ENCODE results near the gene TRIM44. TPM values are rescaled to one million over a fixed set of nuclear protein-coding genes. Genes with fewer than 3 reads are reported as not detected.

Gene TRIM44
- total and polyA plus RNA-seq, 2 donors (not counting 3 experiments of a cell fraction or from before 2014, with no cell fraction given) = 31.7 to 72.0 TPM

GRCh38 chr11:35629914-35630313, 32.7 kb upstream of the TRIM44 start:
- Histone ChIP-seq H3K27me3 (ENCODE audit: control insufficient read depth in 2 of 2, insufficient read depth in 2 of 2, low read length in 2 of 2) (no peaks in the 10 kb centered on the region), H3K79me2 (ENCODE audit: control insufficient read depth, insufficient read depth, low read length) (no peaks in the 10 kb centered on the region), H3K4me1 (ENCODE audit: control insufficient read depth, extremely low read depth, insufficient read depth, low read length) (peaks cover 29% of the 10 kb centered on the region), H3K9me1 (replicated peaks; ENCODE audit: control insufficient read depth, extremely low read depth, insufficient read depth, low read length) (no peaks in the 10 kb centered on the region), H3K4me3 (replicated peaks in 1 of 3; ENCODE audit: insufficient read depth in 1 of 3, low read depth in 1 of 3, low read length in 3 of 3) (no peak overlapping the region), H3K36me3 (ENCODE audit: control insufficient read depth in 2 of 2, extremely low read depth in 1 of 2, insufficient read depth in 2 of 2, low read length in 2 of 2) (no peaks in the 10 kb centered on the region), H4K20me1 (replicated peaks; ENCODE audit: control insufficient read depth, extremely low read depth, insufficient read depth, low read length) (no peaks in the 10 kb centered on the region), H3K27ac (ENCODE audit: insufficient read depth, low read depth, low read length) (peak overlapping the region; percentile 65), H3K4me2 (ENCODE audit: insufficient read depth, low read length) (peak overlapping the region; percentile 32), H3K9ac (replicated peaks; ENCODE audit: extremely low read depth, insufficient read depth, low read length) (peak overlapping the region; percentile 16), H2AFZ (ENCODE audit: low read depth, low read length) (no peak overlapping the region), H3K9me3 (replicated peaks; ENCODE audit: control insufficient read depth, insufficient read depth, low read length) (no peaks in the 10 kb centered on the region)
- FAIRE-seq (peak; percentile 85), DNase-seq (ENCODE audit: low read depth, low spot score) (peak; percentile 93)
- no TSS peak for BruUV-seq (replicated peaks)
- intact Hi-C loops (cut with micrococcal nuclease) (loop anchor here (2.0 kb wide), 1 partner anchor 33 kb away; the partner anchor contains the start of gene TRIM44), dilution Hi-C loops (cut with MboI; ENCODE audit: extremely low pct_ligation_motif_present, low sequenced_read_pairs) (no loop called here)
- TF ChIP-seq GATA2 (IDR thresholded peaks at IDR 0.05; ENCODE audit: insufficient read depth, insufficient read length, low read depth, low read length) = peak; percentile 59
- TF ChIP-seq JUN (IDR thresholded peaks at IDR 0.05; ENCODE audit: borderline replicate concordance, insufficient read depth, insufficient read length, low read depth) = peak; percentile 100
- TF ChIP-seq FOS (IDR thresholded peaks at IDR 0.05; ENCODE audit: borderline replicate concordance, insufficient read depth, low read length) = peak; percentile 99
- TF ChIP-seq MYC (IDR thresholded peaks at IDR 0.05; ENCODE audit: low read depth, low read length) = no peak
- peak; percentile 83 for TF ChIP-seq POLR2AphosphoS5 (IDR thresholded peaks at IDR 0.05; ENCODE audit: insufficient read depth, low read depth, low read length)
- ChIA-PET CTCF (interaction anchor here (0.6 to 2.4 kb wide), 7 partner anchors 10 to 636 kb away, joined by 3 to 19 read pairs (median 4); no protein-coding TSS in a partner anchor), POLR2A (interaction anchor here (1.0 kb wide), 1 partner anchor 10 kb away, joined by 3 read pairs; no protein-coding TSS in a partner anchor)

- peaks cover 29% of the 10 kb centered on the region for H3K4me1 ChIP-seq (ENCODE audit: control insufficient read depth, extremely low read depth, insufficient read depth, low read length)
- no peak for FAIRE-seq
Measured at GRCh38 chr11:35631891-35632290, 30.7 kb upstream of the TRIM44 start.

More at GRCh38 chr11:35631891-35632290, 30.7 kb upstream of the TRIM44 start:
- H3K27ac ChIP-seq (ENCODE audit: insufficient read depth, low read depth, low read length) = no peak overlapping the region
- no peaks in the 10 kb centered on the region for H3K36me3 ChIP-seq (ENCODE audit: control insufficient read depth in 2 of 2, extremely low read depth in 1 of 2, insufficient read depth in 2 of 2, low read length in 2 of 2)
- BruUV-seq (replicated peaks) = no TSS peak
- H3K79me2 ChIP-seq (ENCODE audit: control insufficient read depth, insufficient read depth, low read length) = no peaks in the 10 kb centered on the region
- dilution Hi-C loops (cut with MboI; ENCODE audit: extremely low pct_ligation_motif_present, low sequenced_read_pairs) (no loop called here), intact Hi-C loops (cut with micrococcal nuclease) (loop anchor here (2.0 kb wide), 1 partner anchor 31 kb away; the partner anchor contains the start of gene TRIM44)
- TF ChIP-seq MAX (IDR thresholded peaks at IDR 0.05; ENCODE audit: insufficient read depth, insufficient read length) = no peak
- TF ChIP-seq FOS (IDR thresholded peaks at IDR 0.05; ENCODE audit: borderline replicate concordance, insufficient read depth, low read length) = no peak
- TF ChIP-seq MYC (IDR thresholded peaks at IDR 0.05; ENCODE audit: low read depth, low read length) = no peak
- TF ChIP-seq EZH2 (IDR thresholded peaks at IDR 0.05; ENCODE audit: borderline replicate concordance, low read depth, low read length, severe bottlenecking) = no peak
- TF ChIP-seq POLR2AphosphoS5 (IDR thresholded peaks at IDR 0.05; ENCODE audit: insufficient read depth, low read depth, low read length) = no peak
- no peak for TF ChIP-seq POLR2A (IDR thresholded peaks at IDR 0.05; ENCODE audit: low read depth, low read length)
- no peak for TF ChIP-seq CTCF (IDR thresholded peaks at IDR 0.05; ENCODE audit: extremely low read depth in 1 of 2, insufficient read depth in 1 of 2, low read depth in 1 of 2, low read length in 2 of 2)
- no peak for TF ChIP-seq JUN (IDR thresholded peaks at IDR 0.05; ENCODE audit: borderline replicate concordance, insufficient read depth, insufficient read length, low read depth)
- TF ChIP-seq GATA2 (IDR thresholded peaks at IDR 0.05; ENCODE audit: insufficient read depth, insufficient read length, low read depth, low read length) = no peak
- no peak overlapping the region for H3K4me3 ChIP-seq (replicated peaks in 1 of 3; ENCODE audit: insufficient read depth in 1 of 3, low read depth in 1 of 3, low read length in 3 of 3)
- no peak for DNase-seq (ENCODE audit: low read depth, low spot score)
- H3K4me2 ChIP-seq (ENCODE audit: insufficient read depth, low read length) = no peak overlapping the region
- no peak overlapping the region for H3K9ac ChIP-seq (replicated peaks; ENCODE audit: extremely low read depth, insufficient read depth, low read length)
- no peaks in the 10 kb centered on the region for H4K20me1 ChIP-seq (replicated peaks; ENCODE audit: control insufficient read depth, extremely low read depth, insufficient read depth, low read length)
- H3K27me3 ChIP-seq (ENCODE audit: control insufficient read depth in 2 of 2, insufficient read depth in 2 of 2, low read length in 2 of 2) = no peaks in the 10 kb centered on the region
- CTCF ChIA-PET = interaction anchor here (0.8 kb wide), 2 partner anchors 17 to 190 kb away, joined by 3 to 4 read pairs; no protein-coding TSS in a partner anchor
- H3K9me3 ChIP-seq (replicated peaks; ENCODE audit: control insufficient read depth, insufficient read depth, low read length) = no peaks in the 10 kb centered on the region
- no peak overlapping the region for H2AFZ ChIP-seq (ENCODE audit: low read depth, low read length)
- POLR2A ChIA-PET = no interaction called here
- no peaks in the 10 kb centered on the region for H3K9me1 ChIP-seq (replicated peaks; ENCODE audit: control insufficient read depth, extremely low read depth, insufficient read depth, low read length)
